ENCODE data around the gene ARMC9. TPM values are rescaled to one million over a fixed set of nuclear protein-coding genes. Genes with fewer than 3 reads are reported as not detected.

Gene ARMC9
- total RNA-seq, 1 donor from 2014 or later, result 9.0 TPM

GRCh38 chr2:231361701-231362554 lies 163.5 kb downstream of the ARMC9 start:
- no peaks in the 10 kb centered on the region for H3K27me3 Mint-ChIP-seq
- no peaks in the 10 kb centered on the region for H3K36me3 Mint-ChIP-seq (ENCODE audit: low read depth)
- no peaks in the 10 kb centered on the region for H3K9me3 Mint-ChIP-seq
- H3K27ac Mint-ChIP-seq, result peak overlapping the region; percentile 59
- no peak for TF ChIP-seq CTCF (IDR thresholded peaks at IDR 0.05)
- DNase-seq (peak; percentile 20), ATAC-seq (ENCODE audit: low read depth) (peak; percentile 90)
- intact Hi-C loops (cut with micrococcal nuclease), result loop anchor here (1.0 kb wide), 2 partner anchors 31 to 63 kb away; no protein-coding TSS in a partner anchor
- ChIA-PET POLR2A (interaction anchor here (0.7 to 2.1 kb wide), 5 partner anchors 12 to 134 kb away, joined by 3 to 27 read pairs (median 4); partner anchors contain the start of gene NCL), CTCF (interaction anchor here (1.0 to 1.5 kb wide), 5 partner anchors 32 to 115 kb away, joined by 3 to 8 read pairs (median 5); no protein-coding TSS in a partner anchor)
- peak overlapping the region; percentile 32 for H3K4me3 Mint-ChIP-seq
- H3K4me1 Mint-ChIP-seq, result peaks cover 28% of the 10 kb centered on the region

- Mint-ChIP-seq H3K27ac (peak overlapping the region; percentile 59), H3K9me3 (no peaks in the 10 kb centered on the region), H3K36me3 (ENCODE audit: low read depth) (no peaks in the 10 kb centered on the region), H3K4me1 (peaks cover 28% of the 10 kb centered on the region), H3K4me3 (peak overlapping the region; percentile 32), H3K27me3 (no peaks in the 10 kb centered on the region)
- no peak for TF ChIP-seq CTCF (IDR thresholded peaks at IDR 0.05)
- ATAC-seq (ENCODE audit: low read depth), result no peak
- ChIA-PET CTCF (interaction anchor here (1.0 to 1.5 kb wide), 4 partner anchors 31 to 115 kb away, joined by 3 to 8 read pairs (median 4); no protein-coding TSS in a partner anchor), POLR2A (interaction anchor here (0.9 to 2.1 kb wide), 4 partner anchors 13 to 101 kb away, joined by 3 to 27 read pairs (median 6); partner anchors contain the start of gene NCL)
- intact Hi-C loops (cut with micrococcal nuclease), result loop anchor here (1.0 kb wide), 2 partner anchors 31 to 63 kb away; no protein-coding TSS in a partner anchor
- no peak for DNase-seq
These were observed 164.2 kb downstream of the ARMC9 start for GRCh38 chr2:231362555-231363184.

GRCh38 chr2:231364061-231364460 lies 165.6 kb downstream of the ARMC9 start:
- POLR2A ChIA-PET, result no interaction called here
- no peak for ATAC-seq (ENCODE audit: low read depth)
- Mint-ChIP-seq H3K9me3 (no peaks in the 10 kb centered on the region), H3K36me3 (ENCODE audit: low read depth) (no peaks in the 10 kb centered on the region), H3K27ac (no peak overlapping the region), H3K27me3 (no peaks in the 10 kb centered on the region), H3K4me3 (no peak overlapping the region), H3K4me1 (peaks cover 28% of the 10 kb centered on the region)
- TF ChIP-seq CTCF (IDR thresholded peaks at IDR 0.05), result no peak
- DNase-seq, result no peak
- intact Hi-C loops (cut with micrococcal nuclease), result no loop called here
- CTCF ChIA-PET, result no interaction called here

GRCh38 chr2:231364961-231365810 lies 166.8 kb downstream of the ARMC9 start:
- intact Hi-C loops (cut with micrococcal nuclease), result no loop called here
- H3K27ac Mint-ChIP-seq, result no peak overlapping the region
- no peaks in the 10 kb centered on the region for H3K27me3 Mint-ChIP-seq
- H3K9me3 Mint-ChIP-seq, result no peaks in the 10 kb centered on the region
- ChIA-PET POLR2A (no interaction called here), CTCF (no interaction called here)
- H3K4me1 Mint-ChIP-seq, result peaks cover 28% of the 10 kb centered on the region
- ATAC-seq (ENCODE audit: low read depth) (no peak), DNase-seq (no peak)
- H3K4me3 Mint-ChIP-seq, result no peak overlapping the region
- H3K36me3 Mint-ChIP-seq (ENCODE audit: low read depth), result no peaks in the 10 kb centered on the region
- no peak for TF ChIP-seq CTCF (IDR thresholded peaks at IDR 0.05)
